Spleen (tissue), 11 donors: ENCODE results near the gene SASH3. TPM values are rescaled to one million over a fixed set of nuclear protein-coding genes. Genes with fewer than 3 reads are reported as not detected.
A peak's percentile ranks its signal among the peaks of the same experiment; 100 is the strongest.

ENCODE experiments used
- DNase-seq: peaks from one replicate; pipeline ENCODE4 v3.0.0-alpha.2; 2020
- H3K27ac ChIP-seq, 8 donors: fragments of 200-600 bp; sonication (generic) in 7 of 8; 1 replicate in 4 of 8; 2 replicates in 4 of 8; pipeline versions ENCODE4 v1.5.0 to v1.8.0; 2016 to 2021; ENCODE audit warnings: inconsistent platforms in 4 of 8, mild to moderate bottlenecking in 4 of 8, moderate library complexity in 1 of 8
- H3K27me3 ChIP-seq, 7 donors: fragments of 200-600 bp; sonication (generic) in 6 of 7; replicated peaks in 1 of 7; 1 replicate in 4 of 7; 2 replicates in 3 of 7; pipeline versions ENCODE4 v1.5.0 to v1.8.0; 2016 to 2021; ENCODE audit warnings: inconsistent platforms in 3 of 7, mild to moderate bottlenecking in 1 of 7
- H3K36me3 ChIP-seq, 6 donors: fragments of 200-600 bp; sonication (generic) in 5 of 6; 1 replicate in 4 of 6; 2 replicates in 2 of 6; pipeline versions ENCODE4 v1.5.0 to v1.8.0; 2016 to 2021; ENCODE audit warnings: inconsistent platforms in 2 of 6
- H3K4me1 ChIP-seq, 6 donors: fragments of 200-600 bp; sonication (generic) in 5 of 6; 1 replicate in 3 of 6; 2 replicates in 3 of 6; pipeline versions ENCODE4 v1.5.0 to v1.8.0; 2016 to 2021; ENCODE audit warnings: inconsistent platforms in 3 of 6
- H3K4me3 ChIP-seq, 8 donors: fragments of 200-600 bp; sonication (generic) in 7 of 8; 1 replicate in 4 of 8; 2 replicates in 4 of 8; pipeline versions ENCODE4 v1.5.0 to v1.8.0; 2016 to 2021; ENCODE audit warnings: inconsistent platforms in 4 of 8, mild to moderate bottlenecking in 4 of 8, moderate library complexity in 2 of 8
- H3K9me3 ChIP-seq, 8 donors: fragments of 200-600 bp; sonication (generic) in 7 of 8; 1 replicate in 4 of 8; 2 replicates in 4 of 8; pipeline versions ENCODE4 v1.5.0 to v1.8.0; 2016 to 2021; ENCODE audit warnings: inconsistent platforms in 4 of 8
- POLR2A ChIP-seq, 3 donors: fragments of 450-650 bp; IDR thresholded peaks; one replicate each; pipeline ENCODE4 v1.5.1; 2017; ENCODE audit warnings: antibody characterized with exemption in 3 of 3, mild to moderate bottlenecking in 1 of 3
- POLR2AphosphoS5 ChIP-seq, 3 donors: sonication (generic); formaldehyde crosslinking; IDR thresholded peaks; one replicate each; pipeline ENCODE4 v1.5.1; 2017; ENCODE audit warnings: antibody characterized with exemption in 3 of 3
- WGBS, 5 donors: extraction: QIAGEN DNeasy Blood & Tissue Kit in 3 of 5; methylation state at CpG; one replicate each; pipeline versions ENCODE4 v1.1.5 to v1.1.7; 2013 to 2018; 5-methylcytosine and 5-hydroxymethylcytosine counted together
- intact Hi-C: fragments of 100-400 bp; cut with DNase I; formaldehyde crosslinking; loops from one replicate; pipeline ENCODE4 v1.15.0; 2023; ENCODE audit warnings: low total_unique reads
- polyA plus RNA-seq, 3 donors: library from polyadenylated mRNA; stranded (reverse); fragments of 200-250 nt; gene quantifications; one replicate each; pipeline ENCODE4 v1.2.1, GENCODE V29; 2013
- total RNA-seq, 7 donors: library from RNA; depleted of rRNA in 3 of 7; stranded (reverse); fragments of >200 nt in 3 of 7; fragmentation: NEBNext Ultra II Directional in 4 of 7; extraction: Animal tissue kit (Norgen Biotek cat#: 25700) in 4 of 7; gene quantifications; one replicate each; pipeline versions ENCODE4 v1.1.0 to v1.2.1, GENCODE V29; 2016 to 2021
- TF ChIP-seq, protein P1 (sequence below), 11 experiments: fragments of 200-600 bp in 7 of 11; fragments of 450-650 bp in 4 of 11; sonication (generic) in 4 of 11; IDR thresholded peaks in 8 of 11; conservative IDR thresholded peaks in 3 of 11; 1 replicate in 7 of 11; 2 replicates in 4 of 11; pipeline versions ENCODE4 v1.4.0 to v1.8.0; 2016 to 2021; ENCODE audit warnings: antibody characterized with exemption in 11 of 11, inconsistent platforms in 4 of 11, mild to moderate bottlenecking in 1 of 11
- donor health status: healthy with polysubstance abuse.
- donor health status: DM: no; HTN: no; CAD: no; lungs with moderate emphysema.
- donor health status: DM: no; HTN: no; CAD: no.
- donor health status: Bipolar disorder and iron deficiency.
- donor health status: healthy.
- donor health status: DM: no; HTN: no; CAD: no.
- donor health status: DM: yes; HTN: yes; CAD: no.

The SASH3 gene
- total and polyA plus RNA-seq, 10 donors = 111 to 204 (median 140) TPM

DNA sequence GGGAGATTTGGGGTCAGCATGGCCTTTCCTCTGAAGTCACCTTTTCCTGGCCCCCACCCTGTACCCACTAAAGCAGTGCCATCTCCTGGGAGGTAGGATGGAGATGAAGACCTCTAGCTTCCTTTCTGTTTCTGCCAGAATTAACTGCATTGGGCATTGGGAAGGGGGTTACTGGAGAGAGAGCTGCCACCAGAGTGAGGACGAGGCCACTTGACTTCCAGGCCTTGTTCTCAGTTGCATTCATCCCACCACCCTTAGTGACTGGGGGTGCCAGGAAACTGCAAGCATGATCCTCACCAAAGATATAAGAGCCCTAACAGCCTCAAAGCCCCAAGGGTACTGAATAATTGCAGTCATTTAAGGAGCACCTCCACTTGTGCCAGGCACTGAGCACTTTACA, 15.8 kb downstream of the SASH3 start:
- Histone ChIP-seq H3K4me3 (no peak overlapping the region), H3K36me3 (peaks cover 0 to 85% (median 49%) of the 10 kb centered on the region in 6 donors), H3K27me3 (no peaks in the 10 kb centered on the region), H3K27ac (peak overlapping the region in 1 of 8 donors; percentile 32), H3K4me1 (peaks cover 0 to 1% (median 0%) of the 10 kb centered on the region in 6 donors), H3K9me3 (no peaks in the 10 kb centered on the region)
- 40 to 100% (median 87%) methylated on average over 1 of the region's 1 CpG for WGBS, 5 donors
- intact Hi-C loops = no loop called here
- TF ChIP-seq POLR2AphosphoS5 (IDR thresholded peaks at IDR 0.05) (no peak), POLR2A (IDR thresholded peaks at IDR 0.05) (no peak)
- TF ChIP-seq, protein P1, sequence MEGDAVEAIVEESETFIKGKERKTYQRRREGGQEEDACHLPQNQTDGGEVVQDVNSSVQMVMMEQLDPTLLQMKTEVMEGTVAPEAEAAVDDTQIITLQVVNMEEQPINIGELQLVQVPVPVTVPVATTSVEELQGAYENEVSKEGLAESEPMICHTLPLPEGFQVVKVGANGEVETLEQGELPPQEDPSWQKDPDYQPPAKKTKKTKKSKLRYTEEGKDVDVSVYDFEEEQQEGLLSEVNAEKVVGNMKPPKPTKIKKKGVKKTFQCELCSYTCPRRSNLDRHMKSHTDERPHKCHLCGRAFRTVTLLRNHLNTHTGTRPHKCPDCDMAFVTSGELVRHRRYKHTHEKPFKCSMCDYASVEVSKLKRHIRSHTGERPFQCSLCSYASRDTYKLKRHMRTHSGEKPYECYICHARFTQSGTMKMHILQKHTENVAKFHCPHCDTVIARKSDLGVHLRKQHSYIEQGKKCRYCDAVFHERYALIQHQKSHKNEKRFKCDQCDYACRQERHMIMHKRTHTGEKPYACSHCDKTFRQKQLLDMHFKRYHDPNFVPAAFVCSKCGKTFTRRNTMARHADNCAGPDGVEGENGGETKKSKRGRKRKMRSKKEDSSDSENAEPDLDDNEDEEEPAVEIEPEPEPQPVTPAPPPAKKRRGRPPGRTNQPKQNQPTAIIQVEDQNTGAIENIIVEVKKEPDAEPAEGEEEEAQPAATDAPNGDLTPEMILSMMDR (IDR thresholded peaks at IDR 0.05 in 8 of 11, conservative IDR thresholded peaks at IDR 0.05 in 3 of 11) = no peak
- no peak for DNase-seq

DNA sequence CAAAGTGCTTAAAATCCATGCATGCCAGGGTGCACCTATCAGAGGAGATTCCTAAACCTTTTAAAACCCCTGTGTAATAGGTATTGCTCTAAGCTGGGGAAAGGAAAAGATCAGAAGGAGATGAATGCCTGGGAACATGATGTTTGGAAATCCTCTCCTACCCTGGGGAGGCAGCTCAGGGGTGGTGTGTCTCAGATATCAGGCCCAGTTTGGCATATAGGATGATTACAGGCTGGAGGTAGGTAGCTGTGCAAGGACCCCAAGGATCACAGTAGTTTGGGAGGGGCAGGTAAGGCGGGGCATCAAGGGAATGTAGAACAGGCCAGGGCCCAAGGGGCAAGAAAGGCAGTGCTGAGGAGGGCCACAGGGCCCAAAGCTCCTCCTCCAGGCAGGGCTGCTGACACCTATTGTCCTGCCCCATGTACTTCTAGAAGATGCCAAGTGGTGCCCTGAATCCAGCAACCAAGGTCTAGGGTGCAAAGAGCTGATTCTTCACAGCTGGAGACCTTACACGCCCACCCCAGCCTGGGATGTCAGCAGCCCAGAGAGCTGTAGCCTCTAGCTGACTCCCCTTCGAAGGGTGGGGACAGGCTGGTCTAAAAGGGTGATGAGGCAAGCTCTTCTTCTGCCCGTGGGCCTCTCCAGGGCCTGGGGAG, 17.6 kb downstream of the SASH3 start:
- 73 to 92% (median 82%) methylated on average over 1 to 4 of the region's 4 CpGs for WGBS, 5 donors
- TF ChIP-seq POLR2AphosphoS5 (IDR thresholded peaks at IDR 0.05) (peak in 2 of 3 donors; percentile 50 to 55), POLR2A (IDR thresholded peaks at IDR 0.05) (no peak)
- no peak for DNase-seq
- Histone ChIP-seq H3K36me3 (peaks cover 0 to 67% (median 32%) of the 10 kb centered on the region in 6 donors), H3K27ac (peak overlapping the region in 1 of 8 donors; percentile 22), H3K4me1 (no peaks in the 10 kb centered on the region), H3K4me3 (no peak overlapping the region), H3K9me3 (no peaks in the 10 kb centered on the region), H3K27me3 (no peaks in the 10 kb centered on the region)
- intact Hi-C loops = no loop called here

DNA sequence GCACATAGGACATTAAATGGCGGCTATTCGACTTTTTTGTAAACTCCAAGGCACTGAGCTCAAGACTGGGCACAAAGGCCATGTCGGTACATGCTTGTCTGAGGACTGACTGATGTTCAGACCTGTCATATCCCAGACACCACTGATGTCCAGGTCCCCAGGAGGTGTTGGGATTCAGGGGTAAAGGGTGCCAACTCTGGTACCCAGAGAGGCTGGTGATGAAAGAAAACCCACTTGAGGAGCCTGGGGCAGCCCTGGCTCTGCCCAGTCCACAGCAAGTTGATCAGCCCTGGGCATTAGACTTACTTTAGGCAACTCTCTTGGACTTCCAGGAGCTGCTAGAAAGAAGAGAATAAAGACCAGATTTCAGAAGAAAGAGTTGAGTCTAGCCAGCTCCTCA, 18.7 kb downstream of the SASH3 start:
- peak overlapping the region in 1 of 8 donors; percentile 6 for H3K27ac ChIP-seq
- intact Hi-C loops = no loop called here
- no peaks in the 10 kb centered on the region for H3K4me1 ChIP-seq
- DNase-seq = no peak
- peaks cover 0 to 57% (median 21%) of the 10 kb centered on the region in 6 donors for H3K36me3 ChIP-seq
- H3K27me3 ChIP-seq = no peaks in the 10 kb centered on the region
- 79 to 98% (median 96%) methylated on average over 3 of the region's 3 CpGs for WGBS, 5 donors
- TF ChIP-seq, protein P1 (IDR thresholded peaks at IDR 0.05 in 8 of 11, conservative IDR thresholded peaks at IDR 0.05 in 3 of 11) = no peak
- TF ChIP-seq POLR2A (IDR thresholded peaks at IDR 0.05) (no peak), POLR2AphosphoS5 (IDR thresholded peaks at IDR 0.05) (no peak)
- H3K4me3 ChIP-seq = no peak overlapping the region
- H3K9me3 ChIP-seq = no peaks in the 10 kb centered on the region

DNA sequence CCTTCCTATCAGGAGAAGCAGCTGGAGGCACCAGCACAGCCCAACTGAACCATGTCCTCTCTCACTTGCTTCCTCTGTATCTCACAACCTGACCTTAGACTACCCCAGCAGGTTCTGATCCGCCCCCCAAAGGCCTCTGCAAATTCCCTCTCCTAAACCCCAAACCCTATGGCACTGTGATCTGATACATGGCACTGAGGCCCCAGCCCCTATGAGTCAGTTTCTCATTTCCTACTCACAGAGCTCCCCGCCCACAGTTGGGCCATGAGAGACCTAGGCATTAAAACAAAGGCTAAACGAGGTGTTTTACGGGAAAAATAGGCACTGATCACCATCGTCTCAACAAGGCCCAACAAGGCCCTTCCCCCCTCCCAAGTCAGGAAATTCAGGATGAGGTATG, 19.1 kb downstream of the SASH3 start:
- peak overlapping the region in 1 of 8 donors; percentile 6 for H3K27ac ChIP-seq
- DNase-seq = no peak
- H3K9me3 ChIP-seq = no peaks in the 10 kb centered on the region
- TF ChIP-seq POLR2AphosphoS5 (IDR thresholded peaks at IDR 0.05) = peak in 1 of 3 donors; percentile 30
- TF ChIP-seq, protein P1 (IDR thresholded peaks at IDR 0.05 in 8 of 11, conservative IDR thresholded peaks at IDR 0.05 in 3 of 11) = no peak
- intact Hi-C loops = no loop called here
- WGBS, 5 donors = 75 to 92% (median 80%) methylated on average over 2 to 5 of the region's 5 CpGs
- H3K4me3 ChIP-seq = no peak overlapping the region
- no peaks in the 10 kb centered on the region for H3K27me3 ChIP-seq
- H3K36me3 ChIP-seq = peaks cover 0 to 52% (median 18%) of the 10 kb centered on the region in 6 donors
- no peaks in the 10 kb centered on the region for H3K4me1 ChIP-seq
